Esophagus squamous epithelium (tissue), 4 donors: ENCODE data around the gene FAM107B.

ENCODE experiments used
- CTCF ChIP-seq, 6 experiments: fragments of 450-650 bp in 4 of 6; fragments of 200-600 bp in 2 of 6; sonication (generic) in 2 of 6; IDR thresholded peaks; one replicate each; pipeline ENCODE4 v1.5.1; 2016 to 2019; ENCODE audit warnings: antibody characterized with exemption in 6 of 6, mild to moderate bottlenecking in 4 of 6, moderate library complexity in 4 of 6
- POLR2A ChIP-seq, 4 donors: fragments of 450-650 bp; IDR thresholded peaks; one replicate each; pipeline ENCODE4 v1.6.1; 2017; ENCODE audit warnings: antibody characterized with exemption in 4 of 4, mild to moderate bottlenecking in 4 of 4, moderate library complexity in 3 of 4

GRCh38 chr10:14519785-14520184 is 254.9 kb downstream of the FAM107B start:
- TF ChIP-seq CTCF (IDR thresholded peaks at IDR 0.05) (no peak), POLR2A (IDR thresholded peaks at IDR 0.05) (no peak)
